GM12891 (cell line): ENCODE data around the gene KCNC4.

Experiments used
- POLR2A ChIP-seq: IDR thresholded peaks from 2 replicates; pipeline ENCODE4 v1.6.1; 2011; ENCODE audit warnings: low read depth, low read length, control low read depth
- POLR2AphosphoS5 ChIP-seq: IDR thresholded peaks from 2 replicates; pipeline ENCODE4 v1.6.1; 2011; ENCODE audit warnings: low read depth, low read length, control low read depth
- TAF1 ChIP-seq: IDR thresholded peaks from 2 replicates; pipeline ENCODE4 v1.6.1; 2011; ENCODE audit warnings: low read depth, low read length, control low read depth

GRCh38 chr1:110203021-110203661 lies 7.0 kb upstream of the KCNC4 start:
- TF ChIP-seq POLR2A (no peak), TAF1 (no peak), POLR2AphosphoS5 (no peak)
